KMS-11 (cell line): ENCODE results near the gene ZNF90.
"Not testable (repeated sequence)": the region's sequence is repeated elsewhere in the genome, so short reads cannot be mapped to it uniquely, and the experiment has no call there.

ENCODE experiments used
- H2AFZ ChIP-seq: fragments of 200-600 bp; sonication (generic); 2 replicates; pipeline ENCODE4 v1.6.1; 2016; ENCODE audit warnings: antibody characterized with exemption, mixed run types, low read depth
- H3K27ac ChIP-seq: fragments of 200-600 bp; sonication (generic); 2 replicates; pipeline ENCODE4 v1.6.1; 2016; ENCODE audit warnings: mild to moderate bottlenecking, mixed run types
- H3K27me3 ChIP-seq: fragments of 200-600 bp; sonication (generic); 2 replicates; pipeline ENCODE4 v1.6.1; 2017; ENCODE audit warnings: mild to moderate bottlenecking, low read depth, mixed run types, moderate library complexity; ENCODE audit not compliant: insufficient read depth
- H3K36me3 ChIP-seq: fragments of 200-600 bp; sonication (generic); 2 replicates; pipeline ENCODE4 v1.6.1; 2017; ENCODE audit warnings: mild to moderate bottlenecking, mixed run types; ENCODE audit not compliant: insufficient read depth
- H3K4me1 ChIP-seq: fragments of 200-600 bp; sonication (generic); 2 replicates; pipeline ENCODE4 v1.6.1; 2016; ENCODE audit warnings: mild to moderate bottlenecking, low read depth, mixed run types; ENCODE audit not compliant: poor library complexity, severe bottlenecking
- H3K4me2 ChIP-seq: fragments of 200-600 bp; sonication (generic); 2 replicates; pipeline ENCODE4 v1.7.0; 2016; ENCODE audit warnings: mild to moderate bottlenecking, mixed run types
- H3K4me3 ChIP-seq: fragments of 200-600 bp; sonication (generic); IDR thresholded peaks from 2 replicates; pipeline ENCODE4 v1.6.1; 2017; ENCODE audit warnings: low read depth, low read length, mixed read lengths; ENCODE audit not compliant: insufficient read depth
- H3K79me2 ChIP-seq: fragments of 200-600 bp; sonication (generic); 2 replicates; pipeline ENCODE4 v1.6.1; 2016; ENCODE audit warnings: low read depth, mixed run types; ENCODE audit not compliant: insufficient read depth
- H3K9ac ChIP-seq: fragments of 200-600 bp; sonication (generic); 2 replicates; pipeline ENCODE4 v1.6.1; 2016; ENCODE audit warnings: mild to moderate bottlenecking, mixed run types
- H4K20me1 ChIP-seq: fragments of 200-600 bp; sonication (generic); 2 replicates; pipeline ENCODE4 v1.6.1; 2016; ENCODE audit warnings: mild to moderate bottlenecking, mixed run types; ENCODE audit not compliant: insufficient read depth
- CTCF ChIP-seq: fragments of 200-600 bp; sonication (generic); conservative IDR thresholded peaks from 2 replicates; pipeline ENCODE4 v1.6.1; 2017; ENCODE audit warnings: low read depth, mild to moderate bottlenecking, antibody characterized with exemption, low read length, moderate library complexity, mixed read lengths

ZNF90 gene

GRCh38 chr19:20072936-20073335 is 4.9 kb upstream of the ZNF90 start:
- Histone ChIP-seq H3K27ac (no peak overlapping the region), H3K4me1 (no peaks in the 10 kb centered on the region), H3K4me2 (no peak overlapping the region), H3K36me3 (no peaks in the 10 kb centered on the region), H4K20me1 (no peaks in the 10 kb centered on the region), H3K9ac (no peak overlapping the region), H3K4me3 (no peak overlapping the region), H2AFZ (no peak overlapping the region), H3K79me2 (no peaks in the 10 kb centered on the region), H3K27me3 (no peaks in the 10 kb centered on the region)
- TF ChIP-seq CTCF: no peak

DNA sequence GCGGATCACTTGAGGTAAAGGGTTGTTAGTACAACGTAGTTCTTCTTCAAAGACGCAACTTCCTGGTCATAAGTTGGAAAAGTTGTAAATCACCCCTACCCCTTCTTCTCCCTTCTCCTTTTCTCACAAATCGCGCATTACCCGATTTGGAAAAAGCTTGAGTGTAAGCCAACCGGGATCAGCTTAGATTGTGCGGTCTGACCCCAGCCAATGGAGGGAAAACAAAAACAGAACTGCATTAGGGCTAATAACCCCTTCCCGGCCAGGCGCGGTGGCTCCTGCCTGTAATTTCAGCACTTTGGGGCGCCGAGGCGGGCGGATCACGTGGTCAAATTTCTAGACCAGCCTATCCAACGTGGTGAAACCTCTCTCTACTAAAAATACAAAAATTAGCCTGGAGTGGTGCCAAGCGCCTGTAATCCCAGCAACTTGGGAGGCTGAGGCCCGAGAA is 806 bp downstream of the ZNF90 start:
- Histone ChIP-seq H3K27ac (no peak overlapping the region), H2AFZ (no peak overlapping the region), H3K79me2 (no peaks in the 10 kb centered on the region), H3K27me3 (no peaks in the 10 kb centered on the region), H3K9ac (no peak overlapping the region), H3K4me2 (no peak overlapping the region), H3K4me3 (no peak overlapping the region), H3K4me1 (no peaks in the 10 kb centered on the region), H4K20me1 (no peaks in the 10 kb centered on the region), H3K36me3 (no peaks in the 10 kb centered on the region)
- TF ChIP-seq CTCF: no peak

DNA sequence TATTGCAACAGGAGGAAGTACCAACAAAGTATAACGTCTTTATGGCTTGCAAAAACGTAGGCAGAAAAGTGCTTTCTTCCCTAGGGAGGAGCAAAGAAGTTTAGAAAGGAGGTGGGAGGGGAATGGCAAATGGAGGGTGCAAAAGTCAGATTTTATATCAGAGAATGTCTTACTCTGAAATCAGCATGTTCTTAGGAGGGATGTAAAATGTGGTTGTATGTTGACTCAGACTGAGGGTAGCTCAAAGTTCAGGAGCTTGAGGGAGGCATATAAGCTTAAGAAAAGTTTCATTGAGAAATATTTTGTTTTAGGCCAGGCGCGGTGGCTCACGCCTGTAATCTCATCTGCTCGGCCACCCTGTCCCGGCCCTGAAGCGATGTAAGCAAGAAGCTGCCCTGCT is 1.7 kb downstream of the ZNF90 start:
- Histone ChIP-seq H3K4me2 (no peak overlapping the region), H3K79me2 (no peaks in the 10 kb centered on the region), H3K36me3 (no peaks in the 10 kb centered on the region), H3K4me3 (no peak overlapping the region), H2AFZ (no peak overlapping the region), H3K9ac (no peak overlapping the region), H3K27me3 (no peaks in the 10 kb centered on the region), H3K4me1 (no peaks in the 10 kb centered on the region), H3K27ac (no peak overlapping the region), H4K20me1 (no peaks in the 10 kb centered on the region)
- no peak for TF ChIP-seq CTCF

DNA sequence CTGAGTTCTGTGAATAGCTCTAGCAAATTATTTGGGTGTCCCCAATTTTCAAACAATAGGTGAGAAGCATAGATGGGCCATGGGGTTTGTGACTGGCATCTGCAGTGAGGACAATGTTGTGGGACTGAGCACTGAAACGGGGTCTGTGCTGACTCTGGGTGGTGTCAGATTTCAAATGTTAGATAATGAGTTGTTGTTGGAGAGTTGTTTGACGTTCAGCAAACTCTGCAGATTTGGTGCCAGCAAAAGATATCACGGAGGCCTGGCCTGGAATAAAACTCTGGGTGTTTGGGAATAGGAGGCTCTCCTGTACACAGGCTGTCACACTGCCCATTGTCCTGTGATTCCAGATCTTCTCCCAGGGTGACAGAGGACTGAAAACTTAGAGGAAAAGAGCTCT is 2.9 kb downstream of the ZNF90 start:
- Histone ChIP-seq H3K79me2 (no peaks in the 10 kb centered on the region), H3K4me2 (no peak overlapping the region), H3K27me3 (no peaks in the 10 kb centered on the region), H2AFZ (no peak overlapping the region), H3K27ac (no peak overlapping the region), H3K4me3 (no peak overlapping the region), H3K36me3 (no peaks in the 10 kb centered on the region), H3K9ac (no peak overlapping the region), H3K4me1 (no peaks in the 10 kb centered on the region), H4K20me1 (no peaks in the 10 kb centered on the region)
- no peak for TF ChIP-seq CTCF

DNA sequence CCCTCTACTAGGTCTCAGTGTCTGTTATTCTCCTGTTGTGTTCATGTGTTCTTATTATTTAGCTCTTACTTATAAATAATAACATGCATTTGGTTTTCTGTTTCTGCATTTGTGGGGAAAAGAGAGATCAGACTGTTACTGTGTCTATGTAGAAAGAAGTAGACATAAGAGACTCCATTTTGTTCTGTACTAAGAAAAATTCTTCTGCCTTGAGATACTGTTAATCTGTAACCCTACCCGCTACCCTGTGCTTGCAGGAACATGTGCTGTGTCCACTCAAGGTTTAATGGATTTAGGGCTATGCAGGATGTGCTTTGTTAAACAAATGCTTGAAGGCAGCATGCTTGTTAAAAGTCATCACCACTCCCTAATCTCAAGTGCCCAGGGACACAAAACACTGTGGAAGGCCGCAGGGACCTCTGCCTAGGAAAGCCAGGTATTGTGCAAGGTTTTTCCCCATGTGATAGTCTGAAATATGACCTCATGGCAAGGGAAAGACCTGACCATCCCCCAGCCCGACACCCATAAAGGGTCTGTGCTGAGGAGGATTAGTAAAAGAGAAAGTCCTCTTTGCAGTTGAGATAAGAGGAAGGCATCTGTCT is 4.5 kb downstream of the ZNF90 start:
- not testable (repeated sequence) for H3K4me1 ChIP-seq, H3K79me2 ChIP-seq

GRCh38 chr19:20082876-20083275 is 5.1 kb downstream of the ZNF90 start:
- H3K4me2 ChIP-seq, H3K79me2 ChIP-seq, H3K27ac ChIP-seq, H3K9ac ChIP-seq, H3K27me3 ChIP-seq, H3K36me3 ChIP-seq, H2AFZ ChIP-seq, H4K20me1 ChIP-seq, H3K4me3 ChIP-seq, H3K4me1 ChIP-seq: not testable (repeated sequence)

More for the DNA sequence above, 4.5 kb downstream of the ZNF90 start:
- H3K36me3 ChIP-seq, H2AFZ ChIP-seq, H3K27me3 ChIP-seq, H3K4me2 ChIP-seq, H3K4me3 ChIP-seq, H3K27ac ChIP-seq, H3K9ac ChIP-seq, H4K20me1 ChIP-seq: not testable (repeated sequence)
